ENCODE results near the gene MPG.

The MPG gene

DNA sequence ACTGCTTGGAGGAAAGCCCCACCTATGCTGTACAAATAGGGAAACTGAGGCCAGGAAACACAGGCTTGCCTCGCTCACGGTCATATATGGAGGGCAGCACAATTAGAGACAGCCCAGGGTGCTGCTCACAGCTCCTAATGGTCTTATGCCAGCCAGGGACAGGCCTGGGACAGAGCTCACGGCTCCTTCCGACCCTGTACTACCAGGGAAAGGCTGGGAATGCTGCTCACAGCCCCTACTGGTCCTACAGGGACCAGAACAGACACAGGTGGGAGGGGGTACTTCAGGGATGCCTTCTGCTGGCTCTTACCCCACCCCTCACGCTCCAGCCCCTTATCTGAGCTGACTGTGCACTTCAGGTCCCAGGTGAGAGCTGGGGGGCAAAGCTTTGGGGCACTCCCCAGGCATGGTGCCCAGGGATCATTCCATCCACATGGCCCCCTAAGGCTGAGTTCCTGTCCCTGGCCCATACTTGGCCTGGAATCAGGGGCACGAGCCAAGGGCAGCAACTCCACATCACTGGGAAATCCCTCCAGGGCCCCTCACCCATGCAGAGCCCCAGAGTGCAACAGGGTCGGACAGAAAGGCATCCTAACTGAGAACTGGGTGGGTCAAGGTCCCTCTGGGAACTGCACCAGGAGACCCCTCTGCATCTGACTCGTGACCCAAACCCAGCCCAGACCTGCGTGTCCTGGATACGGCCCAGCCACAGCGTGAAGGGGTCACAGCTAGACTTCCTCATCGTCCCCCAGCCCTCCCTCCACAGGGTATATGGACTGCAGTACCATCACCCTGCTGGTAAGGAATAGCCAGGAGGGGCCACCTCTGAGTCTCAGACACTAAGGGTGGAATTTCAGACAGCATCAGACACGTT is 11.5 kb upstream of the MPG start:
- no peak for DNase-seq

DNA sequence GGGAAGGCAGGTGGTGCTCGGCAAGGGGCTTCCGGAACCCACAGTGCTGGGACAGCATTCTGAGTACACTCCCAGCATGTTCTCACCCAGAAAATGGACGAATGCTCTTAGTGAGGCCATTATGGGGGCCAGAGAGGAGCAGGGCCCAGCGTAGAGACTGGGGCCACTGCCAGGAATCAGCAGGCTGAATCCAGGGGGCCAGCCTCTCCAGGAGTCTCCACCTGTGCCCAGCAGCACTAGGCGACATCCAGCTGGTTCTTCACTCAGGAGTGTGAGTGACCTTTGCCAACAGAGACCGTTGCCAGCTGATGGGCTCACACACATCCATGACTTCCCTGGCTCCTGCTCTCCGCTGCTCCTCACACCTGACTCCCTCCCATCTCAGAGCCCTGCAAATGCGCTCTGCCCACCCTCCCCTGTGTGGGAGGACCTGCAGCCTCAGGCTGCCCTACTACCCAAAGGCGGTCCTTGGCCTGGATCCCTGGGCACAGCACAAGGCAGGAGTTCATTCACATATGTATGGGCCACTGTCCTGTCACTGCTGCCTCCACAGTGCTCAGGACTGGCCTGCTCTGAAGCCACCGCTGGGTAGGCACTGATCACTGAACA is 10.7 kb upstream of the MPG start:
- no peak for DNase-seq

DNA sequence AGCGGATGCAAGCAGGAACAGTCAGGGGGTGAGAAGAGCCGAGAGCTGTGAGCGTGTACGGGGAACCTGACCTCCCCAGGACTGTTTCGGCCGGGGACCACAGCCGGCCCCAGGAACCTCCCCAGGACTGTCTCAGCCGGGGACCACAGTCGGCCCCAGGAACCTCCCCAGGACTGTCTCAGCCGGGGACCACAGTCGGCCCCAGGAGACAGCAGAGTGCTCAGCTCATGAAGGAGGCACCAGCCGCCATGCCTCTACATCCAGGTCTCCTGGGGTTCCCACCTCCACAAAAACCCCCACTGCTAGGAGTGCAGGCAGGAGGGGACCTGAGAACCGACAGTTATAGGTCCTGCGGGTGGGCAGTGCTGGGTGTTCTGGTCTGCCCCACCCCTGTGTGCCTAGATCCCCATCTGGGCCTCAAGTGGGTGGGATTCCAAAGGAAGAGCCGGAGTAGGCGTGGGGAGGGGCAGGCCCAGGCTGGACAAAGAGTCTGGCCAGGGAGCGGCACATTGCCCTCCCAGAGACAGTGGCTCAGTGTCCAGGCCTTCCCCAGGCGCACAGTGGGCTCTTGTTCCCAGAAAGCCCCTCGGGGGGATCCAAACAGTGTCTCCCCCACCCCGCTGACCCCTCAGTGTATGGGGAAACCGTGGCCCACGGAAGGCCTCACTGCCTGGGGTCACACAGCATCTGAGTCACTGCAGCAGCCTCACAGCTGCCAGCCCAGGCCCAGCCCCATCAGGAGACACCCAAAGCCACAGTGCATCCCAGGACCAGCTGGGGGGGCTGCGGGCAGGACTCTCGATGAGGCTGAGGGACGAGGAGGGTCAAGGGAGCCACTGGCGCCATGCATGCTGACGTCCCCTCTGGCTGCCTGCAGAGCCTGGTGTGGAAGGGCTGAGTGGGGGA is 9.9 kb upstream of the MPG start:
- DNase-seq = no peak

DNA sequence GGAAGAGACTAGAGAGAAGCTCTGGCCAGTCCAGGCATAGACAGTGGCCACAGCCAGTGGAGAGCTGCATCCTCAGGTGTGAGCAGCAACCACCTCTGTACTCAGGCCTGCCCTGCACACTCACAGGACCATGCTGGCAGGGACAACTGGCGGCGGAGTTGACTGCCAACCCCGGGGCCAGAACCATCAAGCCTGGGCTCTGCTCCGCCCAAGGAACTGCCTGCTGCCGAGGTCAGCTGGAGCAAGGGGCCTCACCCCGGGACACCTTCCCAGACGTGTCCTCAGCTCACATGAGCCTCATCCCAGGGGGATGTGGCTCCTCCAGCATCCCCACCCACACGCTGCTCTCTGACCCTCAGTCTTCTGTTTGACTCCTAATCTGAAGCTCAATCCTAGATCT is 8.8 kb upstream of the MPG start:
- DNase-seq = no peak

DNA sequence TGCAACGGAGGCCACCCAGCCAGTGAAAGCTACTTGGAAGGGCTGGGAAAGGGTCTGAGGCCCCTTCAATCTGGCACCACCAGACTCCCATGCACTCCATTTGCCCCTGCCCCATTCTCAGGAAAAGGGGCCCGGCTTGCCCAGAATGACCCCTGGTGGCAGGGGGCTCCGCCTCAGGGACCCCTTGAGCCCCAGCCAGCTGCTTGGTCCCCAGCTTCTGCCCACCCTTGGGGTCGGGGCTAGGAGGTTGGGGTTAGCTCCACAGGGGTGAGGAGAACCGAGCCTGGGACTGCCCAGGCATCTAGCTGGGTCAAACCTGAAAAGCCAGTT is 6.8 kb upstream of the MPG start:
- no peak for DNase-seq

DNA sequence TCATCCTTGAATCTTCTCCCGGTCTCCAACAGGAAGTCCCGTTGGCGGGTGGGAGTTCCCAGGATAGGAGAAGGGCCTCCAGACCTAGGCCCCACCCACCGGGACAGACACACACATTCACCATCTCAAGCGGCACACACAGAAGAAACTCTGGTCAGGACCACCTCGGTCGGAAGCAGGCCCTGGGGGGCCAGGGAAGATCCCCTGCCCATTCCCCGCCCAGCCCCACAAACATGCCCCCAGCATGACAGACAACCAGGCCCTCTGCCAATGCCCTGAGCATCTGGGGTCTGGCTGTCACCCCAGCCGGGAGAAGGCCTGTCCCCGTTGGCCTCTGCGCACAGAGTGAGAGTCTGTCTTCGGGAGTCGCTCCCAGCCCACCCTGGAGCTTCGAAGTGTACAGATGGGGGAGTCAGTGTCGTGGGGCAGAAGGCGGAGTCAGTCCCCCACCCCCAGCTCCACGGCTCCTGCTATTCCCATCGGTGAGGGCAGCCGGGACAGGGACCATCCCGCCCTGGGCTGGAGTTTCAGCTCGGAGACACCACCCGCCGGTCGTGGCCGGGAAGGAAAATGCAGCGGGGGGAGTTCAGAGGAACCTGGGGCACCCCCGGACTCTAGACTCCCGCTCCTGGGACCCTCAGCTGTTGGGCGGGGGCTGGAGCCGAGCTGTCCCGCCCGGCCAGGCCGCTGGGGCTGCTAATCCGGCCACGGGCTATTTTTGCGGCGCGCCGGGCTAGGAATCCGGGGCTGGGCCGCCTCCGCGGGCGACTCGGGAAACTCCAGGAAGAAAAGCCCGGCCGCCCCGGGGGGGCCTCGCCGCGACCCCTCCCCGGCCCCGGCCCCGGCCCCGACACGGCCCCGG is 6.3 kb upstream of the MPG start:
- no peak for DNase-seq

DNA sequence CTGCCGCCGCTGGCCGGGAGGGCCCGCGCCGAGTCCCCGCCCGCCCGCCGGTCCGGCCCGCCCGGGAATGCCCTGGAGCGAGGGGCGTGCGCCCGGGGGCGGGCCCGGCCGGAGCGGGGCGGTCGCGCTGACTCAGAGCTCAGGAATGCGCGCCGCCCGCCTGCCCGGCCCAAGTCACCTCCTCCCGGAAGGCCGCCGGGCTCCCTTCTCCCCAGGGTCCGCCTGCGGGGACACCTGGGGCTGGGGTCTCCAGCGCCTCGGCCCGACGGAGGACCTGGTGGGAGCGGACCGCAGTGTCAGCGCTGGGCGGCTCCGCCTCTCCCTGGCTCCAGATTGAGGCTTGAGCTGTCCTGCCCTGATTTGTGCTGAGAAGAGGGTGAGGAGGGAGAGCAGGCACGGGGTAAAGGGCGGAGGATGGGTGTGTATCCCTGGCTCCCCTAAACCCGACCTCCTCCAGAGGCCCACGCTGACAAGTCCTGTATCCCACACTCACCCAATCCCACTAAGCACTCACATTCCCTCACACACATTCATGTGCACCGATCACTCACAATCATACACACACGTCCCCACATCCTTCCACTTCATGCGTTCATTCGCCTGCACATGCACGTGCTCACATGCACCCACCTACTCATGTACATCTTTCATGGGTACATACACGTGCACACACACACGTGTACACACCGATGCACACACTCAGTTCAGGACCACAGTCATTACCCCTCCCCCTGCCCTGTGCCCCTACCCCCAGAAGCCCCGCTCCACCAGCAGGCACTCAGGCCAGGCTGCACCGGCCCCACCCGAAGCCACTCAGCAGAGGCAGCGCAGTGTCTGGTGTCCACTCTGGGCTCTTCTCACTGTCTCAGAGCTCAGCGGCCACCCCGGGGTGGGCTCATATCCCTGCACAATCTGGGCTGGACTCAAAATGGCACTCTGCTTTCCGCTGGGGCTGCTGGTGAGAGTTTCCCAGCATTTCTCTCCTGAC is 5.2 kb upstream of the MPG start, which contains the start of gene RHBDF1:
RHBDF1 (minus strand) TSS at position 71 of the 988 bp plus-strand sequence. CDS start 7,616 bp downstream, outside the sequence.
- DNase-seq = no peak

DNA sequence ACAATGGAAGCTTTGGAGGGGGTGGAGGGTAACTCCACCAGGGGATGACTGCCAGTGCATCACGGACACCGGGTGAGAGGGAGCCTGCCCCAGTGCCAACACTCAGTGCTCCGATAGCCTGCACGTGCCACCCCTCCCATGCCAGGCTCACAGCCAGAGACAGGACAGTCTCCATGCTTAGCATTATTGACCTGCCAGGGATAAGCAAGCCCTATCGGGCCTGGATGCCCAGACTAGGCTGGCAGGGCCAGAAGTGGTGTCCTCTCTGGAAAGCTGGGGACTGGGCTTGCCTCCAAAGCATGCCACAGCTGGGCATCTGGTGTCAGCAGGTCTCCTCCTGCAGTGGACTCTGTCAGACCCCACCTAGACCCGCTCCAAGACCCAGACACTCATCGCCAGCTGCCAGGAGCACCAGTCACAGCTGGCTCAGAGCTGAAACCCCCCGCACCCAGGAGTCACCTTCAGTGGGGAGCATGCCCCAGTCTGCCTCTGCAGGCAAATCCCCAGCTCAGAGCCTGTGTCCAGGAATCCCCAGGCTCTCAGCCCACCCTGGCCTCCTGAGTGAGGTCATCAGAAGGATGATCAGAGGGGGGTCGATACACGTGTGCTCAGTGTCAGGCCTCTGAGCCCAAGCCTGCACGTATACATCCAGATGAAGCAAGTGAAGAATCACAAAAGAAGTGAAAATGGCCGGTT is 3.8 kb upstream of the MPG start:
- no peak for DNase-seq

DNA sequence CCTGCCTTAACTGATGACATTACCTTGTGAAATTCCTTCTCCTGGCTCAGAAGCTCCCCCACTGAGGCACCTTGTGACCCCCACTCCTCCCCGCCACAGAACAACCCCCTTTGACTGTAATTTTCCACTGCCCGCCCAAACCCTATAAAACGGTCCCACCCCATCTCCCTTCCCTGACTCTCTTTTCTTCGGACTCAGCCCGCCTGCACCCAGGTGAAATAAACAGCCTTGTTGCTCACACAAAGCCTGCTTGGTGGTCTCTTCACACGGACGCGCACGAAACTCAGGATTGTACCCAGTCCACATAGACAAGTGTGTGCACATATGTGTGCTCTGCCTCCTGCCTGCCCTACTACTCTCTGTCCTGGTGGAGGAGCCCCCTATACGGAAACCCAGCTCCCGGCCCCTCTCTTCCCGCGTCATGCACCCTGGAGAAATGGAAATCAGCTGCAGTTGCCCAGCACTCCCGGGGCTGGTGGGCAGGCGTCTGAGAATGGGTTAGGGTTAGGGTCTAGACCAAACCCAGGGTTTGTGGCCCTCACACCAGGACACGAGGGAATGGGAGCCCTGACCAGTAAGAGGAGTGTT is 3.2 kb upstream of the MPG start:
- DNase-seq = no peak

DNA sequence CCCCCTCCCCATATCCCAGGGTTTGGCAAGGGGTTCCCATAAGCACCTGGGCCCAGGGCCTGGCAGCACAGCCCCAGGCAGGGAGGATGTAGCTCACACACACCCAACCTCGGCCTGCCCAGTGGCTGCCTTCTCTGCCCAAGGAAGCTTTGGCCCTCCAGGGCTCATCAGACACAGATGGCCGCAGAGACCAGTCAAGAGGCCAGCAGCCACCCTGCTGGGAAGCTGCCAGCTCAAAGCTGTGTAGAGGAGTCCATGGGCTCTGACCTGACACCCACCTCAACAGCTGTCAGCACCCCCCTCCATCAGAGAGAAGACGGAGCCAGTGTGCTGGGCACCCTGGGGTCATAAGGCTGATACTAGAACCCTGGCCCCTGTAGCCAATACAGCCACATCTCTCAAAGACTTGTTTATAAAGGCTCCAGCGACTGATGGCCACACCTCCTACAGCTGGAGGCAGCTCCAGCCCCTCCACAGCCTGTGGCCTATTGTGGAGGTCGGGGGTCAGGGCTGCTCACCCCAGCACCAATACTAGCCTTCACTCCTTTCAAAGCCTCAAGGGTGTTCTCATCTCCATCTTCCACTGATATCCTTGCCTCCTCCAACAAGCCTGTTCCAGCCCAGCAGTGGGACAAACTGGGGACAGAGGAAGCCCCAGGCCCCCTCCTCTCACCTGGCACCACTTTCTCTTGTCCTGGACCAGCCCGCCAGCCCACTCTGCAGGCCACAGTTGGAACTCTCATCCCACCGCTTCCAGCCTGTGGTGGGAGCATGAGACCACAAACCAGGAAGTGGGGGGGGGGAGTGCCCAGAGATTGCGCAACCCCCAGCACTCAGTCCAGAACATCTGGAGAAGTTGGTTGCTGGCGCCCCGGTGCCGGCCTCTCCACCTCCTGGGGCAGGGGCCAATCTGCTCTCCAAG is 2.2 kb upstream of the MPG start:
- peak; percentile 13 for DNase-seq

DNA sequence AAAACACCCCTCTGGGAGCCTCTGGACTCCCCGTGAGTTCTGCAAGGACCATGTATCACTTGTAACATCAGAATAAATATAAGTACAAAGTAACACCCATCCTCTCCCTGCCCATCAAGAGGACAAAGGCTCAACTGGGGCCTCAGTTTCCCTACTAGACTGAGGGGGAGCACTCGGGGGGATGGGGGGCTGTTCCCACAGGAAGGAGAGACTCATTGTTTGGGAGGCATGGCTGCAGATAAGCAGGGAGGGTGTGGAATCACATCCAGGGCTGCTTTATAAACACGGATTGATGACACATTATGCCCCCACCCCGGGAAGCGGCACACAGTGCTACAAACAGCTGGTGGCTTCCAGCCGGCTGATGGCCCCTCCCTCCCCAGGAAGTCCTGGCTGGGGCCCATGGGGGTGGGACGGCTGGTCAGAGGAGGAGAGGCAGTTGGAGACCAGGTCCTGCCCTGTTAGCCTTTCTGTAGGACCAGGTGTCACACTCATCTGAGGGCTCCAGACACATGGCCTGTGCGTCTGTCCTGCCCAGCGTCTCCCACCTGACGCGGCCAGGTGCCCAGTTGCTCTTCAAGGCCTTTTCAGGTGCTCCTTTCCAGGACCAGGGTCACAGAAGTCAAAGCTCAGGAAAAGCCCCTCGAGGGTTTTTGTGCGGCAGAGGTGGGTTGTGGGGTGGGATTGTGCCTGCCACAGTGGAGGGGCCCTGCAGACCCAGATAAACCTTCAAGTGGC is 1.3 kb upstream of the MPG start:
- DNase-seq = no peak

DNA sequence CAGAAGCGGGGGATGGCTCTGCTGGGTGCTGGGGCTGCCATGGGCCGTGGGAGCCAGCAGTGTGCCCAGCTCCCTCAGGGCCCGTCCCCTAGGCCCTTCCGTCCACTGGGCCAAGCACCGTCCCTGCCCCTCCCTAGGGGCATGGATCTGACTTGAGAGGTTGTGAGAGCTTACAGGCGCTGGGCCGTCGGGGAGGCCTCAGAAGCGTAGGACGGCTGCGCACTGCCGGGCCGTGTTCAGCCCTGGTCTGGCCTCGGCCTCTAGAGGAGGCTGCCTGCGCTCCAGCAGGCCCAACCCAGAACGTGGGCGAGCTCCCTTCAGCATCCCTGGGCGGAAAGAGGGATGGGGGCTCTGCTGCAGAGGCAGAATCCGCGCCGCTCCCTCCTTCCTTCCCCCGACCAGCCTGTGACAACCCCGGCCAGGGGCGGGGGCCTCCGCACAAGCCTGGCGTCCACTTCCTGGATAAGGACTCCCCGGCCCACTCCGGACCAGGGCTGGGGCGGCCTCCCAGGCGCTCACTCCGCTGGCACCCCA is 685 bp upstream of the MPG start:
- peak; percentile 27 for DNase-seq

DNA sequence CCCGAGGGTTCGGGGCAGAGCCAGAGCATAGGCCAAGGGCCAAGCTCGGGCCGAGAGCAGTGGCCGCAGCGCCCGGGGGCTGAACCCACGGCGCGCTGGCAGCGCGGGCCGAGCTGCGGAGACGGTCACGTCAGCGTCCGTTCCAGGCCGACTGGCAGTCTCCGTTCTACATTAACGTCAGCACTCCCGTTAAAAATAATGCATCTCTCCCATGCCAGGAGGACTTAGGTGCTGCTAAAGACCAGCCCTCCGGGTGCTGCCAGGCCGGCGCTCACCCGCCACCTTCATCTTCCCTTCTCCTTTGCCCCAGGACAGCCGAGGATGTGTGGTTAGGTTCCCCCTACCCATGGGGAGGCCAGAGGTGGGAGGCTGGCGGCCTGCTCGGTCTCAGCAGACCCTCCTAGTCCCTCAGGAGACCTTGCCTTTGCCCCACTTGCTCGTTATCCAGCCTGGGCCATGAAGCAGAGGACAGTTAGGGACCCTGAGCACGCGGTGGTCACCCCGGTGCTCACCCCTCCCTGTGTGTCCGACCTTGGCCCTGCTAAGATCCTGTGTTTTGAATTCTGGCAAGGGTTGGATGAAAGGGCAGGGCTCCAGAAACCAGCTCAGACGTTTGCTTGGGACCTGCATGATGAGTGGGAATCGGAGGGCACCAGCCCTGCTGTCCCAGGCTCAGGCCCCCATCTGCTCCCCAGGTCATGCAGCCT is 572 bp downstream of the MPG start:
- DNase-seq = no peak

DNA sequence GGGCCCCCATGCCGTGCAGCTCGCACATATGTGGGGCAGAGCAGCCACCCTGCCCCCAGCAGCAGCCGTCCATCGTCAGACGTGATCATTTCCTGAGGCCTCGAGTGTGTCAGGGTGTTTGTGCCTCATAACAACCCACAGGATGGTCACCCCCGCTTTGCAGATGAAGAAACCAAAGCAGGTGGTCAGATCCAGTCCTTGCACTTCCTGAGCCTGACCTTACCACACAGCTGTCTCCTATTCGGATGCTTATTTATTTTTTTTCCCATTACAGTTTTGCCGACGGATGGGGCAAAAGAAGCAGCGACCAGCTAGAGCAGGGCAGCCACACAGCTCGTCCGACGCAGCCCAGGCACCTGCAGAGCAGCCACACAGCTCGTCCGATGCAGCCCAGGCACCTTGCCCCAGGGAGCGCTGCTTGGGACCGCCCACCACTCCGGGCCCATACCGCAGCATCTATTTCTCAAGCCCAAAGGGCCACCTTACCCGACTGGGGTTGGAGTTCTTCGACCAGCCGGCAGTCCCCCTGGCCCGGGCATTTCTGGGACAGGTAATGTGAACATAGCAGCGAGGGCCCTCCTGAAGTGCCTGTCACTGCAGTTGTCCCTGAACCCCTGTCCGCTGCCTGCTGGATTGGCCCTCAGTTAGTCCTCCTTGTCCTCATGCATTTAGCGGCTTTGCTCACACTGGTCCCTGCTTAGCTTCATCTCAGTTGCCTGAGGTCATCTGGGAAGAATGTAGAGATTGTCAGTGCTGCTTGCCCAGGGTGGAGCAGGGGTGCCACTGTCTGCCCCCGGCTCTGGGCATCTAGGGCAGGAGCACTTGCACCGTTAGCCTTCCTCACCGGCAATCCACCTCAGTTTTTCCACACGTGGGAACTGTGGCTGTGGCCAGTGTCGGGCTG is 1.4 kb downstream of the MPG start:
- DNase-seq = no peak

DNA sequence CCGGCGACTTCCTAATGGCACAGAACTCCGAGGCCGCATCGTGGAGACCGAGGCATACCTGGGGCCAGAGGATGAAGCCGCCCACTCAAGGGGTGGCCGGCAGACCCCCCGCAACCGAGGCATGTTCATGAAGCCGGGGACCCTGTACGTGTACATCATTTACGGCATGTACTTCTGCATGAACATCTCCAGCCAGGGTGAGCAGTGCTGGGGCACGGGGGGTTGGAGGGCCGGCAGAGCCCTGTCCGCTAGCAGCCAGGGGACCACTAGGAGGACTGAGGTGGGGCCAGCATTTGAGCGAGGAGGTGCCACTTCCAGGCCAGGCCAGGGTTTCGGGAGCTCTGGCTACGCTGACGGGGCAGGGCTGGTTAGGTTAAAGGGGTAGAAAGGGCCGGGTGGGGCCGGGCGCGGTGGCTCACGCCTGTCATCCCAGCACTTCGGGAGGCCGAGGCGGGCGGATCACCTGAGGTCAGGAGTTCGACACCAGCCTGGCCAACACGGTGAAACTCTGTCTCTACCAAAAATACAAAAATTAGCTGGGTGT is 5.1 kb downstream of the MPG start:
- no peak for DNase-seq
